ENCODE measurements around the gene SSX3. TPM values are rescaled to one million over a fixed set of nuclear protein-coding genes. Genes with fewer than 3 reads are reported as not detected.
"Not testable (repeated sequence)": the region's sequence is repeated elsewhere in the genome, so short reads cannot be mapped to it uniquely, and the experiment has no call there.

Gene SSX3, protein sequence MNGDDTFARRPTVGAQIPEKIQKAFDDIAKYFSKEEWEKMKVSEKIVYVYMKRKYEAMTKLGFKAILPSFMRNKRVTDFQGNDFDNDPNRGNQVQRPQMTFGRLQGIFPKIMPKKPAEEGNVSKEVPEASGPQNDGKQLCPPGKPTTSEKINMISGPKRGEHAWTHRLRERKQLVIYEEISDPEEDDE
- not detected for total RNA-seq
- long read RNA-seq = 0 reads

GRCh38 chrX:48356315-48357094, at the start of gene SSX3:
Gene SSX3 (minus strand): TSS chrX:48356703. CDS start chrX:48355249, 1,454 bp downstream.
- intact Hi-C loops (cut with DNase I); H3K36me3 ChIP-seq; H3K4me3 ChIP-seq; H3K27me3 ChIP-seq; H3K4me1 ChIP-seq; ATAC-seq; H3K27ac ChIP-seq; H3K9me3 ChIP-seq; DNase-seq: not testable (repeated sequence)
- WGBS (ENCODE audit: insufficient coverage, low coverage, low lambda C conversion rate, missing lambda C conversion rate) = 68% methylated on average over 13 of the region's 19 CpGs

DNA sequence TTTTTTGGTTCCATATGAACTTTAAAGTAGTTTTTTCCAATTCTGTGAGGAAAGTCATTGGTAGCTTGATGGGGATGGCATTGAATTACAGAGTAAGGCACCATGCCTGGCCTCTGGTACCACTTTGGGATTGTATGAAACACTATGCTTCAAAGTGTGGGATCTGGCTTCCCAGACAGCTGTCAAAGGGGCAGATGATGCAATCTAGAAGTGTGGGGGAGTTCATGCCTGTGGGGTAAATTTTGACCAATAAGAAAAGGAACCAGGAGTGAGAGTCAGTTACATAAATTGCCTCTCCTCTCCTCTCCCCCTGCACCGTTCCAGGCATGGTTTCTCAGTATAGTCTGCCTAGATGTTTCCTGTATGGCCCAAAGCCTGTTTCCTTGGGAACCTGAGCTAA, 41.3 kb upstream of the SSX3 start:
- WGBS (ENCODE audit: insufficient coverage, low coverage, low lambda C conversion rate, missing lambda C conversion rate) = 17% methylated on average over 1 of the region's 1 CpG

GRCh38 chrX:48396931-48397330, 40.4 kb upstream of the SSX3 start:
- H3K4me1 ChIP-seq; DNase-seq; H3K36me3 ChIP-seq; ATAC-seq; H3K4me3 ChIP-seq; H3K27me3 ChIP-seq; H3K9me3 ChIP-seq; H3K27ac ChIP-seq; intact Hi-C loops (cut with DNase I): not testable (repeated sequence)
- WGBS (ENCODE audit: insufficient coverage, low coverage, low lambda C conversion rate, missing lambda C conversion rate) = 30% methylated on average over 1 of the region's 2 CpGs

More for the DNA sequence above, 41.3 kb upstream of the SSX3 start:
- H3K27ac ChIP-seq; intact Hi-C loops (cut with DNase I); H3K27me3 ChIP-seq; H3K4me1 ChIP-seq; H3K4me3 ChIP-seq; DNase-seq; H3K9me3 ChIP-seq; ATAC-seq; H3K36me3 ChIP-seq: not testable (repeated sequence)

- H3K27me3 ChIP-seq; H3K27ac ChIP-seq; intact Hi-C loops (cut with DNase I); H3K4me3 ChIP-seq; DNase-seq; H3K9me3 ChIP-seq; H3K4me1 ChIP-seq; ATAC-seq; H3K36me3 ChIP-seq: not testable (repeated sequence)
- no CpG with 5 or more reads among the region's 16 CpGs for WGBS (ENCODE audit: insufficient coverage, low coverage, low lambda C conversion rate, missing lambda C conversion rate)
Measured at GRCh38 chrX:48383239-48383638, 26.7 kb upstream of the SSX3 start, which contains the start of gene SSX4. Gene SSX4 (plus strand): TSS chrX:48383539. CDS start chrX:48384054, 515 bp downstream.

DNA sequence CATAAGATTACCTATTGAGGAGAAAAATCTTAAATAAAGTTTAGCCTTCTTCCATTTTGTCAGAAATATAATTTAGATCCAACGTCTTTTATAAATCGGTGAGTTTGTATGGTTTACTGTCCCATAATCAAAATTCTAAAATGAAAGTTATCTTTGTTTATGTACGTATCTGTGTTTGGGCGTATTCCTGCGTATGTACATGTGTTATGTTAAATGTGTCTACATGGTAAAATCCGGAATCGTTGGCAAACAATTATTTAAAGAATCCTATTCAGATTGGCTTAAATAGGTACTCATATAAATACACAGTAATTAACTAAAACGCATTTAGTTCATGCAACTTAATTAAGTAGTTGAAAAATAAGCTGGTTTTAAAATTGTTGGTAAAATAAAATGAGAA, 13.9 kb upstream of the SSX3 start:
- no CpG with 5 or more reads among the region's 8 CpGs for WGBS (ENCODE audit: insufficient coverage, low coverage, low lambda C conversion rate, missing lambda C conversion rate)
- H3K4me3 ChIP-seq; H3K36me3 ChIP-seq; ATAC-seq; H3K27ac ChIP-seq; DNase-seq; H3K9me3 ChIP-seq; intact Hi-C loops (cut with DNase I); H3K27me3 ChIP-seq; H3K4me1 ChIP-seq: not testable (repeated sequence)

GRCh38 chrX:48367717-48368408, 11.4 kb upstream of the SSX3 start:
- not testable (repeated sequence) for H3K27ac ChIP-seq, ATAC-seq
- WGBS (ENCODE audit: insufficient coverage, low coverage, low lambda C conversion rate, missing lambda C conversion rate) = no CpG with 5 or more reads among the region's 12 CpGs

DNA sequence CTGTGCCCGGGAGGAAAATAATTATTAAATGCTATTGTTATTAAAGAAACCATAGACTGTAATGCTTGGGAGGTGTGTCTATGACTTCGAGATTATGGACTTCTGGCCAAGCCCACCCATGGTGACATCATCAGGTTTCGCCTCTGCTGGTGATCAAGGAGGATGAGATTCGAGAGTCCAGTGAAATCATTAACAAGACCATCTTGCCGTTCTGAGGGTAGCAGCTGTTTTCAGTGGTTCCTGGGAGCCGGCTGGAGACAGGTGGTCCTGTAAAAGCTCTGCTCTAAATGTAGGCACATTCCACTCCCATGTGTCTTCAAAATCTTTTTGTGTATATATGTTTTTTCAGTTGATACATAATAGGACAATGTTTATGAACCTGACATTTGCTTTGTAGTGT, 2.8 kb upstream of the SSX3 start:
- DNase-seq; H3K27me3 ChIP-seq; H3K36me3 ChIP-seq; intact Hi-C loops (cut with DNase I); H3K9me3 ChIP-seq; H3K27ac ChIP-seq; H3K4me3 ChIP-seq; H3K4me1 ChIP-seq; ATAC-seq: not testable (repeated sequence)
- WGBS (ENCODE audit: insufficient coverage, low coverage, low lambda C conversion rate, missing lambda C conversion rate) = 65% methylated on average over 5 of the region's 6 CpGs

More at GRCh38 chrX:48367717-48368408, 11.4 kb upstream of the SSX3 start:
- H3K27me3 ChIP-seq; H3K9me3 ChIP-seq; H3K4me1 ChIP-seq; H3K36me3 ChIP-seq; DNase-seq; intact Hi-C loops (cut with DNase I); H3K4me3 ChIP-seq: not testable (repeated sequence)

GRCh38 chrX:48357681-48358080, 1.2 kb upstream of the SSX3 start:
- Histone ChIP-seq H3K36me3 (no peaks in the 10 kb centered on the region), H3K4me3 (no peak overlapping the region), H3K4me1 (no peaks in the 10 kb centered on the region), H3K27ac (no peak overlapping the region), H3K9me3 (no peaks in the 10 kb centered on the region), H3K27me3 (no peaks in the 10 kb centered on the region)
- intact Hi-C loops (cut with DNase I) = no loop called here
- no peak for ATAC-seq
- DNase-seq = no peak
- TF ChIP-seq CTCF (IDR thresholded peaks at IDR 0.05) (no peak), POLR2A (IDR thresholded peaks at IDR 0.05) (no peak)
- 54% methylated on average over 5 of the region's 8 CpGs for WGBS (ENCODE audit: insufficient coverage, low coverage, low lambda C conversion rate, missing lambda C conversion rate)

GRCh38 chrX:48346059-48346458, 10.4 kb downstream of the SSX3 start:
- H3K27me3 ChIP-seq; H3K36me3 ChIP-seq; DNase-seq; H3K4me3 ChIP-seq; H3K4me1 ChIP-seq; intact Hi-C loops (cut with DNase I); H3K27ac ChIP-seq; ATAC-seq; H3K9me3 ChIP-seq: not testable (repeated sequence)
- 22% methylated on average over 6 of the region's 8 CpGs for WGBS (ENCODE audit: insufficient coverage, low coverage, low lambda C conversion rate, missing lambda C conversion rate)

DNA sequence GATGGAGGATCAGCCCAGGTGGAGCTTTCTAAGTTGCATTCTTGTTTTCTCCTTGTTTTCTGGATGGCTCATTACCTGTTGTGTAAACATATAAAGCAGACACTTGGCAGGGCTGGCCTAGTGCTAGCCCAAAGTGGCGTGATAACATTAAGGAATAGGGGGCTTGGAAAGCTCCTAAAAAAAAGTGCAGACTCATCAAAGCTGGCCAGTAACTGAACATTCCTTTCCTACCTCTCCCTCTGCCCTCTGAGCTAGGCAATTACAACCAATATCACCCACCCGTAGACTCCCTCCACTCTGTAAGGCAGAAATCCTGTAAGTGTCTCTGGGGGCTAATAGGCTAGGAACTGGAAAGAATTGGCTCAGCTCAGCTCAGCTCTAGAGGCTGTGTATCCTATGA, 42.5 kb downstream of the SSX3 start:
- DNase-seq; ATAC-seq; H3K36me3 ChIP-seq; H3K9me3 ChIP-seq; intact Hi-C loops (cut with DNase I); H3K4me3 ChIP-seq; H3K27ac ChIP-seq; H3K4me1 ChIP-seq; H3K27me3 ChIP-seq: not testable (repeated sequence)
- 50% methylated on average over 2 of the region's 2 CpGs for WGBS (ENCODE audit: insufficient coverage, low coverage, low lambda C conversion rate, missing lambda C conversion rate)
